PFSK-1 (cell line): ENCODE results near the gene TSPAN18.

Experiments used
- FOXP2 ChIP-seq: optimal IDR thresholded peaks from 2 replicates; pipeline ENCODE3; 2011; ENCODE audit warnings: borderline replicate concordance, control low read depth, inconsistent platforms; ENCODE audit not compliant: insufficient read depth; ENCODE audit errors: extremely low read length, extremely low read depth
- POLR2AphosphoS5 ChIP-seq: IDR thresholded peaks from 2 replicates; pipeline ENCODE4 v1.6.1; 2012; ENCODE audit warnings: low read depth, mild to moderate bottlenecking, control low read depth, low read length, moderate library complexity
- SIN3A ChIP-seq: IDR thresholded peaks from 2 replicates; pipeline ENCODE4 v1.6.1; 2012; ENCODE audit warnings: mild to moderate bottlenecking, low read length, moderate library complexity, borderline replicate concordance; ENCODE audit not compliant: insufficient read depth
- TAF1 ChIP-seq: IDR thresholded peaks from 2 replicates; pipeline ENCODE4 v1.6.1; 2012; ENCODE audit warnings: low read length, control low read depth, borderline replicate concordance; ENCODE audit not compliant: insufficient read depth
- TF ChIP-seq, protein P1 (sequence below), 2 experiments: IDR thresholded peaks; 2 replicates each; pipeline versions ENCODE4 v1.6.1 to v1.8.0; 2011 to 2012; ENCODE audit warnings: low read depth in 2 of 2, low read length in 2 of 2, control low read depth in 1 of 2, inconsistent platforms in 1 of 2, mild to moderate bottlenecking in 1 of 2, moderate library complexity in 1 of 2; ENCODE audit not compliant: insufficient read depth in 1 of 2

TSPAN18 gene

DNA sequence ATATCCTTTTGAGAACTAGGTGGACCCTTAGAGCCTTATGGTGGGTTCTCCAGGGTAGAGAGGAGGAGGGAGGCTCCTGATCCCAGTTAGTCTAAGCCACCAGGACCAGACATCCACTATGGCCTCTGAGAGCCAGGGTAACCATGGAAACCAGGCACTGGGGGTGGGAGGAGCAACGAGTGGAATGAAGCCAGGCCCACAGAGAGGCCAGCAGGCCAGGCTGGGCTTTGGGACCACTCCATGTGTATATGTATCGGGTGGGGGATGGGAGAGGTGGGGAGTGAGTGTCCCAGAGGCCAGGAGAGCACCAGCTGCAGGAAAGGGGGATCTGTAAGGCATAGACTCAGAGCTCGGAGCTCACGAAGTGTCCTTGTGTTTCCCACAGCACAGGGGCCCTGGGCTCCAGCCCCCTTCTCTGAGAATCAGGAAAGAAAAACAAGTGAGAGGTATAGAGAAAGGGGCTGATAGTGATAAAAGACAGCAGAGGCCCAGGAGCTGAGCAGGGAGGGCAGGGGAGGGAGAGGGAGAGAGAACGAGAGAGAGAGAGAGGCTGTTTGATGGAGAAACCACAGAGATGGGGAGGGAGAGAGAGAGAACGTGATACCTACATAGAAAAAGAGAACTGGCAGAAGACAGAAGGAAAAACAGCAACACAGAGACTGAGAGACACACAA lies 15.5 kb upstream of the TSPAN18 start:
- TF ChIP-seq TAF1: no peak
- TF ChIP-seq FOXP2: no peak
- TF ChIP-seq, protein P1, sequence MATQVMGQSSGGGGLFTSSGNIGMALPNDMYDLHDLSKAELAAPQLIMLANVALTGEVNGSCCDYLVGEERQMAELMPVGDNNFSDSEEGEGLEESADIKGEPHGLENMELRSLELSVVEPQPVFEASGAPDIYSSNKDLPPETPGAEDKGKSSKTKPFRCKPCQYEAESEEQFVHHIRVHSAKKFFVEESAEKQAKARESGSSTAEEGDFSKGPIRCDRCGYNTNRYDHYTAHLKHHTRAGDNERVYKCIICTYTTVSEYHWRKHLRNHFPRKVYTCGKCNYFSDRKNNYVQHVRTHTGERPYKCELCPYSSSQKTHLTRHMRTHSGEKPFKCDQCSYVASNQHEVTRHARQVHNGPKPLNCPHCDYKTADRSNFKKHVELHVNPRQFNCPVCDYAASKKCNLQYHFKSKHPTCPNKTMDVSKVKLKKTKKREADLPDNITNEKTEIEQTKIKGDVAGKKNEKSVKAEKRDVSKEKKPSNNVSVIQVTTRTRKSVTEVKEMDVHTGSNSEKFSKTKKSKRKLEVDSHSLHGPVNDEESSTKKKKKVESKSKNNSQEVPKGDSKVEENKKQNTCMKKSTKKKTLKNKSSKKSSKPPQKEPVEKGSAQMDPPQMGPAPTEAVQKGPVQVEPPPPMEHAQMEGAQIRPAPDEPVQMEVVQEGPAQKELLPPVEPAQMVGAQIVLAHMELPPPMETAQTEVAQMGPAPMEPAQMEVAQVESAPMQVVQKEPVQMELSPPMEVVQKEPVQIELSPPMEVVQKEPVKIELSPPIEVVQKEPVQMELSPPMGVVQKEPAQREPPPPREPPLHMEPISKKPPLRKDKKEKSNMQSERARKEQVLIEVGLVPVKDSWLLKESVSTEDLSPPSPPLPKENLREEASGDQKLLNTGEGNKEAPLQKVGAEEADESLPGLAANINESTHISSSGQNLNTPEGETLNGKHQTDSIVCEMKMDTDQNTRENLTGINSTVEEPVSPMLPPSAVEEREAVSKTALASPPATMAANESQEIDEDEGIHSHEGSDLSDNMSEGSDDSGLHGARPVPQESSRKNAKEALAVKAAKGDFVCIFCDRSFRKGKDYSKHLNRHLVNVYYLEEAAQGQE (IDR thresholded peaks at IDR 0.05; ENCODE audit: insufficient read depth in 1 of 2, low read depth in 2 of 2, low read length in 2 of 2): no peak
- no peak for TF ChIP-seq POLR2AphosphoS5
- no peak for TF ChIP-seq SIN3A

DNA sequence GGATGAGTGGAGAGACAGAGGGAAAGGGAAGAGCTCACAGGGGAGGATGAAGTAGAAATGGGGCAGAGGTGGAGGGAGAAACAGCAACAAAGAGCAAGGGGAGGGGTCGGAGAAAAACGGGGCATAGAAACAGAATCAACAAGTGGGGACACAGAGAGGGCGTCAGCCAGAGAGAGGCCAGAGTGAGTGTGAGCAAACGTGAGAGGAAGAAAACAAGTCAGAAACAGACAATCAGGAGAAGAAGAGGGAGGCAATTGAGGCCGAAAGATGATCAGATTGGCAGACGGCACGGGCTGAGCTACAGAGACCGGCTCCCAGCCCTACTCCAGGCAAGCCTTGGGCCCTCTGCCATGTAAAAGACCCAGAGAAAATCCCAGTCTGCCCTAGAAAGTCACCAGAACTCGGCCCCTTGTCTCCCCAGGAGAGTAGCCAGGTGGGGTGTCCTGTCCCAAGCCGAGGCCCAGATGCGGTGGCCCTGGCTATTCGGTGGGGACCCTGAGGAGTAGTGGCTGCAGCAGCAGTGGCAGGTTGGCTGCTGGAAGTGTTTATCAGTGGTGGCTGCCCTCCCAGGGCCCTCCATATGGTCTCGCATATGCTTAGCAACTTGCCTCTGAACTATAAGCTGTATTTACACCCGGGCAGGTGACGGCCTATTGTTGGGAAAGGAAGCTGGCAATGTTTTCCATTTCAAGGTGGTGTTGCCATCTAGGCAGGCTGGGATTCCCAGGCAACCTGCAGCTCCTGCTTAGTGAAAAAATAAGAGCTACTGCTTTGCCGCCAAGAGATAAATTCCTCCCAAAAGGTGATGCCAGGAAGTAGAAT lies 14.8 kb upstream of the TSPAN18 start:
- TF ChIP-seq FOXP2: no peak
- TF ChIP-seq, protein P1 (IDR thresholded peaks at IDR 0.05; ENCODE audit: insufficient read depth in 1 of 2, low read depth in 2 of 2, low read length in 2 of 2): no peak
- TF ChIP-seq TAF1: no peak
- TF ChIP-seq POLR2AphosphoS5: no peak
- TF ChIP-seq SIN3A: no peak

DNA sequence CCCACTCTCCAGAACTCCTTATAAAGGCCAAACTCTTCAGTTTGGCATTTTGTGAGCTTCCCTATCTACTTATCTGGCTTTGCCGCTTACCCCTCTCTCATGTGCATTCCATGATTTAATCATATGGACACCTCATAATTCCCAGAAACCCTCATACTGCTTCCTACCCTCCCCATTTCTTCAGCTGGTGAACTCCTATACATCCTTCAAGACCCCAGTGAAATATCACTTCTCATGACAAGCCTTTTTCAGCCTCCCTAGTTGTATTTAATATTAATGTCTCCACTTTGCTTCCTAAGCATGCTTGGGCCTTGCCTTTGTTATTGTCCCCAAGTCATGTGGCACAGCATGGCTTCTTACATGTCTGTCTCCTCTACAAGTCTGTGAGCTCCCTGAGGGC lies 13.7 kb upstream of the TSPAN18 start:
- TF ChIP-seq TAF1: no peak
- TF ChIP-seq, protein P1 (IDR thresholded peaks at IDR 0.05; ENCODE audit: insufficient read depth in 1 of 2, low read depth in 2 of 2, low read length in 2 of 2): no peak
- TF ChIP-seq POLR2AphosphoS5: no peak
- TF ChIP-seq SIN3A: no peak
- no peak for TF ChIP-seq FOXP2

DNA sequence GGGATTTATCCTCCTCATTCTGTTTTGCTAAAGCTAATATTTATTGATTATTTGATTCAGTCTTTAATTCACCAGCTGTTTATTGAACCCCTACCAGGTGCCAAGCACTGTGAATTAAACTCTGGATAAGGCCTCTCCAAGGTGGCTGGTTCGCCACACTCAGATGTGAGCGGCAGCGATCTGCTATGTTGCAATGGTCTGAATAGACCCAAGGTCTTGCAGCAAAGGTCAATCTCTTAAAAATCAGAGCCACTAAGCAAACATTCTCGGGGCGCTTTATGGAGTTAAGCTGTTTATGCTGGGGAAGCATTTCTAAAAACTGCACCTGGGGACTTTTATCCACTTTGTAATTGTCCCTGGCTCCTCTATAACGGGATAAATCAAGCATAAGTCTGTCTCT lies 10.5 kb upstream of the TSPAN18 start:
- no peak for TF ChIP-seq SIN3A

DNA sequence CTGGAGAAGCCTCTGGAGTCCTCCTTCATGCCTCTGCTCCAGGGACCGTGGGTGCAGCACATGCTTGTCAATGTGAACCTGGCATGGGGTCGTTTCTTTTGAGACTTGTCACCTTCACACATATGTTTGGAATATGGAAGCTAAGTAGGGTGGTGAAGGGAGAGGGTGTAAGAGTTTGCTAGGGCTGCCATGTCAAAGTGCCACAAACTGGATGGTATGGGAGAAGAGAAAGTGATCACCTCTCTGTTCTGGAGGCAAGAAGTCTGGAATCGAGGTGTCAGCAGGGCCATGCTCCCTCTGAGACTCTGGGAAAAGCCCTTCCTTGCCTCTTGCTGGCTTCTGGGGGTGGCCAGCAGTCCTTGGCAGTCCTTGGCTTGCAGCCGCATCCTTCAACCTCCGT lies 8.7 kb upstream of the TSPAN18 start:
- TF ChIP-seq, protein P1 (IDR thresholded peaks at IDR 0.05; ENCODE audit: insufficient read depth in 1 of 2, low read depth in 2 of 2, low read length in 2 of 2): no peak
- TF ChIP-seq POLR2AphosphoS5: no peak
- no peak for TF ChIP-seq TAF1
- no peak for TF ChIP-seq FOXP2
- no peak for TF ChIP-seq SIN3A
